ENCODE measurements around the gene SESTD1.
"Not testable (repeated sequence)": the region's sequence is repeated elsewhere in the genome, so short reads cannot be mapped to it uniquely, and the experiment has no call there.

SESTD1 gene

GRCh38 chr2:179239838-179240237 is 24.8 kb downstream of the SESTD1 start:
- in situ Hi-C loops (cut with MboI; ENCODE audit: low sequenced_read_pairs), result no loop called here

GRCh38 chr2:179239195-179239594 is 25.4 kb downstream of the SESTD1 start:
- in situ Hi-C loops (cut with MboI; ENCODE audit: low sequenced_read_pairs), result no loop called here

GRCh38 chr2:179238027-179238426 is 26.6 kb downstream of the SESTD1 start:
- in situ Hi-C loops (cut with MboI; ENCODE audit: low sequenced_read_pairs), result no loop called here

- in situ Hi-C loops (cut with MboI; ENCODE audit: low sequenced_read_pairs), result no loop called here
Measured at GRCh38 chr2:179237209-179237946, 27.3 kb downstream of the SESTD1 start.

- in situ Hi-C loops (cut with MboI; ENCODE audit: low sequenced_read_pairs), result no loop called here
Measured at GRCh38 chr2:179235463-179236108, 29.0 kb downstream of the SESTD1 start.

- in situ Hi-C loops (cut with MboI; ENCODE audit: low sequenced_read_pairs), result no loop called here
Measured at GRCh38 chr2:179234658-179235240, 29.9 kb downstream of the SESTD1 start.

- in situ Hi-C loops (cut with MboI; ENCODE audit: low sequenced_read_pairs), result no loop called here
Measured at GRCh38 chr2:179233626-179234430, 30.8 kb downstream of the SESTD1 start.

- in situ Hi-C loops (cut with MboI; ENCODE audit: low sequenced_read_pairs), result no loop called here
Measured at GRCh38 chr2:179233083-179233490, 31.5 kb downstream of the SESTD1 start.

- in situ Hi-C loops (cut with MboI; ENCODE audit: low sequenced_read_pairs), result no loop called here
Measured at GRCh38 chr2:179226961-179227259, 37.7 kb downstream of the SESTD1 start.

GRCh38 chr2:179226203-179226960 is 38.2 kb downstream of the SESTD1 start:
- in situ Hi-C loops (cut with MboI; ENCODE audit: low sequenced_read_pairs), result no loop called here

- in situ Hi-C loops (cut with MboI; ENCODE audit: low sequenced_read_pairs), result no loop called here
Measured at GRCh38 chr2:179224361-179224760, 40.3 kb downstream of the SESTD1 start.

- in situ Hi-C loops (cut with MboI; ENCODE audit: low sequenced_read_pairs), result no loop called here
Measured at GRCh38 chr2:179222076-179222475, 42.6 kb downstream of the SESTD1 start.

GRCh38 chr2:179218848-179219594 is 45.6 kb downstream of the SESTD1 start:
- in situ Hi-C loops (cut with MboI; ENCODE audit: low sequenced_read_pairs), result no loop called here

- in situ Hi-C loops (cut with MboI; ENCODE audit: low sequenced_read_pairs), result not testable (repeated sequence)
Measured at GRCh38 chr2:179214671-179215070, 50.0 kb downstream of the SESTD1 start.

GRCh38 chr2:179211355-179211754 is 53.3 kb downstream of the SESTD1 start:
- in situ Hi-C loops (cut with MboI; ENCODE audit: low sequenced_read_pairs), result no loop called here

- in situ Hi-C loops (cut with MboI; ENCODE audit: low sequenced_read_pairs), result not testable (repeated sequence)
Measured at GRCh38 chr2:179208277-179208676, 56.4 kb downstream of the SESTD1 start.

GRCh38 chr2:179207047-179207446 is 57.6 kb downstream of the SESTD1 start:
- in situ Hi-C loops (cut with MboI; ENCODE audit: low sequenced_read_pairs), result no loop called here

GRCh38 chr2:179201869-179202268 is 62.8 kb downstream of the SESTD1 start:
- in situ Hi-C loops (cut with MboI; ENCODE audit: low sequenced_read_pairs), result no loop called here

GRCh38 chr2:179195926-179196590 is 68.6 kb downstream of the SESTD1 start:
- in situ Hi-C loops (cut with MboI; ENCODE audit: low sequenced_read_pairs), result not testable (repeated sequence)

- in situ Hi-C loops (cut with MboI; ENCODE audit: low sequenced_read_pairs), result no loop called here
Measured at GRCh38 chr2:179195141-179195540, 69.5 kb downstream of the SESTD1 start.

Measured in HL-60/S4 (cell line).